Fibroblast of the aortic adventitia (primary cell): ENCODE data around the gene KCTD17. TPM values are rescaled to one million over a fixed set of nuclear protein-coding genes. Genes with fewer than 3 reads are reported as not detected.
A peak's percentile ranks its signal among the peaks of the same experiment; 100 is the strongest.

Source experiments
- DNase-seq: peaks from one replicate; pipeline ENCODE4 v3.0.0-alpha.2; 2010; ENCODE audit warnings: low read depth
- H3K4me3 ChIP-seq: 2 replicates; pipeline ENCODE4 v1.5.1; 2011; ENCODE audit warnings: low read depth, mild to moderate bottlenecking, control low read depth, low read length, moderate library complexity
- CTCF ChIP-seq: IDR thresholded peaks from 2 replicates; pipeline ENCODE4 v1.5.1; 2011; ENCODE audit warnings: mild to moderate bottlenecking, low read length, control low read depth, inconsistent platforms; ENCODE audit not compliant: insufficient read depth
- total RNA-seq: library from RNA; depleted of rRNA; stranded (reverse); fragments of >200 nt; gene quantifications from 2 replicates; pipeline ENCODE4 v1.2.3, GENCODE V29; 2012; ENCODE audit warnings: low replicate concordance

Gene KCTD17
- total RNA-seq, 1 donor = 25.6 TPM

- no peak for DNase-seq
- TF ChIP-seq CTCF = no peak
- H3K4me3 ChIP-seq = no peak overlapping the region
Measured at GRCh38 chr22:37079158-37079557, 27.6 kb downstream of the KCTD17 start.

DNA sequence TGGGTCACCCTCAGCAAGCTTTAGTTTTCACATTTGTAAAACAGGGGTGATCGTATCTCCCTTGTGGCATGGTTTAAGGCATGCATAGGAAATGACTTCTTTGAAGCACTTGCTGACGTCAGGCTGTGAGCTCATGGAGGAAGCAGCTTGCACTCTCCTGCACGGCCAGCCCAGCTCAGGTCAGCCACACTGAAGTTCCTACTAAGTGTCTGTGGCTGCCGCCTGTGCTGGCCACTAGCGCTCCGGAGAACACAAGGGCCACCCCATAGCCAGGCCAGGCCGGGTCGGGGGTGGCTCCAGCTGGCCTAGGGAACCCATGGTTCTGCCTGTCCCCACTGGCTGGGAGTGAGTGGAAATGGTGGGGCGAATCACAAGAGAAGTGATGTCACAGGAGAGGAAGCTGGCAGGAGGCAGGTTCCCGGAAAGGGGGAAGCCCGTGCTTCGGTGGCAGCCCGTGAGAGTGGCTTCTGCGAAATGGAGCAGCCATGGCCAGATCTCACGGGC is 28.2 kb downstream of the KCTD17 start:
- TF ChIP-seq CTCF = no peak
- H3K4me3 ChIP-seq = no peak overlapping the region
- DNase-seq = peak; percentile 27

DNA sequence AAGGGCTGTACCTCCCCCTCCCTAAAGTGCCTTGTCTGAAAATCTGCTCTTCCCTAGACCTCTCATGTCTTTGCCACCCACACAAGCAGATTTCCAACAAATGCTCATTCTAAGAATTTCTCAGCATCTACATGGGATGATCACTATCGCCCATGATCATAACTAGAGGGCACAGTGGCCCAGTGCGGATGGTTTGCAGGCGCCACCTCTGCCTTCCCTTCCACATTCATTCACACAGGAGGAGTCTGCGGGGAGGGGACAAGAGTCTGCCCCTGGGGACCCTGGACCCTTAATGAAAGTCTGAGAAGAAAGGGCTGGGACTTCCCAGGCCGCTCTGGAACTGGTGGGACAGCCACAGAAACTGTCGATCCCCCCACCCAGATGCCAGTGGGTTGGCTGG is 28.9 kb downstream of the KCTD17 start:
- no peak for TF ChIP-seq CTCF
- DNase-seq = no peak
- H3K4me3 ChIP-seq = no peak overlapping the region

- no peak overlapping the region for H3K4me3 ChIP-seq
- DNase-seq = no peak
- no peak for TF ChIP-seq CTCF
Measured at GRCh38 chr22:37080838-37081237, 29.3 kb downstream of the KCTD17 start.

DNA sequence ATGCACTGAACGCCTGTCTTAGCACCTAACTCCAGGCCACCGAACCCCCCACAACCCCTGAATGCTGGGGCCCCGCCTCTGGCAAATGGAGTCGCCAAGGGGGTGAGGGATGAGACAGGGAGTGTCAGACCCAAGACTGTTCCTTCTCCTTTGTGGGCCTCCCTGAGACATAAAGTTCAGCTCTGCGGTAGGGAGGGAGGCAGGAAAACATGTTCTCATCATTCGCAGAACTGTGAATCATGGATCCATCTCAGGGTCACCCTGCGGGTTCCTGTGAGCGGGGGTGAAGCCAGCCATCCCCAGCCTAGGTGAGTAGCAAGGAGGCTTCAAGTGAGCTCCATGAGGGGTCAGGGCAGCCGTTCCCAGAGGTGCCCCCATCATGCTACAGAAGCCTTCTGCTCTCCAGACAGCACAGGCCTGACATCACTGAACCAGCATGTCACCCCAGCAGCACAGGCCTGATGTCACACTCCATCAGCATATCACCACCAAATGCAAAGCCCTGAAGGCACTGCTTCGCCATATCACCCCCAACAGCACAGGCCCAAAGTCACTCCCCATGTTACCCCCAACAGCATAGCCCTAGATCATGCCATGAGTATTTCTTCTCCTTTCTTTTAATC is 30.8 kb downstream of the KCTD17 start:
- TF ChIP-seq CTCF = no peak
- DNase-seq = no peak

DNA sequence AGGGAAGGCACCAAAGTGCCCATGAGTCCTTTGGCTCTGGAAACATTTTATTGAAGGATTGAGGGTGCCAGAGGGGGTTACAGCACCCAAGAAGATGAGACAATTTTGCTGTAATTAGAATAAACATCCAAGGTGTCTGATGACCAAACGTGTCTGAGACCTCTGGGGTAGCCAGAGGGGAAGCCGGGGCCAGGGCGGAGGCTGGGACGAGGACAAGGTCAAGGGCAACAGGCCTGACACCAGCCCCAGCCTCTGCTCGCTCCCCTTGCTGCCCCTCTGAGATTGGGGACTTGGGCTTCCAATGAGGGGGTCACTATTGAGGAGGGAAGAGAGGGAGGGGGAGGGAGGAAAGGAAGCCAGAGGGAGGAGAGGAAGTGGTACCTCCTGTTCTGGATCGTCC is 32.4 kb downstream of the KCTD17 start:
- DNase-seq = no peak
- TF ChIP-seq CTCF = no peak
- no peak overlapping the region for H3K4me3 ChIP-seq

More for the DNA sequence above, 30.8 kb downstream of the KCTD17 start:
- no peak overlapping the region for H3K4me3 ChIP-seq

DNA sequence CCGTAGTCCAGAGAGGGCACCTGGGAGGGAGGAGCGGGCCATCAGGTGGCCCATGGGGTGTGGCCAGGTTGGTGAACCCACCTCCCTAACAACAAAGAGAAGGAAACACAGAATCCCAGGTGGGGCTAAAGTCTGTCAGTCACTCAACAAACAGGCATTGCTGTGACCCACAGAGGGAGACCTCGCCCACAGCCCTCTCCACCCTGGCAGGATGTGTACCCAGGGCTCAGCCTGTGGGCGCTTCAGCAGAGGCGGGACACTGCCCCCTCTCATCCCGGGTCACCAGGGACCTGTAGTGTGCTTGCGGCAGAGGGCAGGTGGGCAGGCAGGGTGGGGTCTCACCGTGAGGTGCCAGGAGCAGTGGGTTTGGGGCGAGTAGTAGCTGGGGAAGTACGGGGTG is 32.8 kb downstream of the KCTD17 start:
- TF ChIP-seq CTCF = no peak
- no peak for DNase-seq
- no peak overlapping the region for H3K4me3 ChIP-seq
